Stimulated activated naive CD8-positive, alpha-beta T cell treated with anti-CD3 and anti-CD28 coated beads, Interleukin-15, Interleukin-2, amounts not matched to agents 100 ng/mL and 50 ng/mL, for 24 hours (primary cell): Measurements from ENCODE around the gene CPEB4.

ENCODE experiments used
- H3K27ac Mint-ChIP-seq: one replicate; pipeline ENCODE4 v1.8.0; 2021; ENCODE audit warnings: mild to moderate bottlenecking, mixed read lengths
- H3K27me3 Mint-ChIP-seq: one replicate; pipeline ENCODE4 v1.8.0; 2021; ENCODE audit warnings: mixed read lengths
- H3K36me3 Mint-ChIP-seq: one replicate; pipeline ENCODE4 v1.8.0; 2021; ENCODE audit warnings: low read depth, mixed read lengths
- H3K4me1 Mint-ChIP-seq: one replicate; pipeline ENCODE4 v1.8.0; 2021; ENCODE audit warnings: low read depth, mixed read lengths
- H3K4me3 Mint-ChIP-seq: one replicate; pipeline ENCODE4 v1.8.0; 2021; ENCODE audit warnings: mild to moderate bottlenecking, mixed read lengths
- H3K9me3 Mint-ChIP-seq: one replicate; pipeline ENCODE4 v1.8.0; 2021; ENCODE audit warnings: mixed read lengths

The CPEB4 gene

GRCh38 chr5:173909199-173909598, 21.1 kb downstream of the CPEB4 start:
- H3K27ac Mint-ChIP-seq: no peak overlapping the region
- no peaks in the 10 kb centered on the region for H3K9me3 Mint-ChIP-seq
- no peaks in the 10 kb centered on the region for H3K27me3 Mint-ChIP-seq
- peaks cover 12% of the 10 kb centered on the region for H3K36me3 Mint-ChIP-seq
- peaks cover 5% of the 10 kb centered on the region for H3K4me1 Mint-ChIP-seq
- no peak overlapping the region for H3K4me3 Mint-ChIP-seq

- Mint-ChIP-seq H3K27ac (no peak overlapping the region), H3K4me1 (peaks cover 5% of the 10 kb centered on the region), H3K4me3 (no peak overlapping the region), H3K27me3 (no peaks in the 10 kb centered on the region), H3K36me3 (peaks cover 12% of the 10 kb centered on the region), H3K9me3 (no peaks in the 10 kb centered on the region)
Measured at GRCh38 chr5:173910215-173910614, 22.1 kb downstream of the CPEB4 start.

GRCh38 chr5:173911623-173912022, 23.5 kb downstream of the CPEB4 start:
- H3K27me3 Mint-ChIP-seq: no peaks in the 10 kb centered on the region
- H3K4me3 Mint-ChIP-seq: no peak overlapping the region
- H3K4me1 Mint-ChIP-seq: peaks cover 9% of the 10 kb centered on the region
- H3K27ac Mint-ChIP-seq: no peak overlapping the region
- H3K9me3 Mint-ChIP-seq: no peaks in the 10 kb centered on the region
- H3K36me3 Mint-ChIP-seq: peaks cover 12% of the 10 kb centered on the region

GRCh38 chr5:173913686-173914321, 25.7 kb downstream of the CPEB4 start:
- no peaks in the 10 kb centered on the region for H3K27me3 Mint-ChIP-seq
- H3K27ac Mint-ChIP-seq: no peak overlapping the region
- no peak overlapping the region for H3K4me3 Mint-ChIP-seq
- H3K4me1 Mint-ChIP-seq: peaks cover 9% of the 10 kb centered on the region
- no peaks in the 10 kb centered on the region for H3K9me3 Mint-ChIP-seq
- H3K36me3 Mint-ChIP-seq: peaks cover 12% of the 10 kb centered on the region

GRCh38 chr5:173915310-173916014, 27.3 kb downstream of the CPEB4 start:
- no peaks in the 10 kb centered on the region for H3K9me3 Mint-ChIP-seq
- H3K4me1 Mint-ChIP-seq: peaks cover 4% of the 10 kb centered on the region
- no peak overlapping the region for H3K27ac Mint-ChIP-seq
- H3K27me3 Mint-ChIP-seq: no peaks in the 10 kb centered on the region
- peaks cover 12% of the 10 kb centered on the region for H3K36me3 Mint-ChIP-seq
- no peak overlapping the region for H3K4me3 Mint-ChIP-seq

GRCh38 chr5:173916233-173916632, 28.1 kb downstream of the CPEB4 start:
- Mint-ChIP-seq H3K9me3 (no peaks in the 10 kb centered on the region), H3K4me1 (peaks cover 7% of the 10 kb centered on the region), H3K27me3 (no peaks in the 10 kb centered on the region), H3K27ac (peak overlapping the region; percentile 29), H3K4me3 (no peak overlapping the region), H3K36me3 (peaks cover 8% of the 10 kb centered on the region)

- Mint-ChIP-seq H3K27me3 (no peaks in the 10 kb centered on the region), H3K36me3 (no peaks in the 10 kb centered on the region), H3K4me1 (peaks cover 9% of the 10 kb centered on the region), H3K4me3 (no peak overlapping the region), H3K9me3 (no peaks in the 10 kb centered on the region), H3K27ac (no peak overlapping the region)
Measured at GRCh38 chr5:173917788-173918786, 29.9 kb downstream of the CPEB4 start.

- no peaks in the 10 kb centered on the region for H3K36me3 Mint-ChIP-seq
Measured at GRCh38 chr5:173919443-173919842, 31.3 kb downstream of the CPEB4 start.

GRCh38 chr5:173920024-173920753, 32.0 kb downstream of the CPEB4 start:
- Mint-ChIP-seq H3K4me3 (no peak overlapping the region), H3K36me3 (no peaks in the 10 kb centered on the region)

More at GRCh38 chr5:173919443-173919842, 31.3 kb downstream of the CPEB4 start:
- peaks cover 19% of the 10 kb centered on the region for H3K4me1 Mint-ChIP-seq
- no peak overlapping the region for H3K4me3 Mint-ChIP-seq
- H3K27me3 Mint-ChIP-seq: no peaks in the 10 kb centered on the region
- H3K9me3 Mint-ChIP-seq: no peaks in the 10 kb centered on the region
- H3K27ac Mint-ChIP-seq: no peak overlapping the region

GRCh38 chr5:173920866-173921555, 32.9 kb downstream of the CPEB4 start:
- H3K4me1 Mint-ChIP-seq: peaks cover 30% of the 10 kb centered on the region
- no peak overlapping the region for H3K27ac Mint-ChIP-seq
- no peaks in the 10 kb centered on the region for H3K36me3 Mint-ChIP-seq
- H3K4me3 Mint-ChIP-seq: no peak overlapping the region
- no peaks in the 10 kb centered on the region for H3K9me3 Mint-ChIP-seq
- H3K27me3 Mint-ChIP-seq: no peaks in the 10 kb centered on the region

More at GRCh38 chr5:173920024-173920753, 32.0 kb downstream of the CPEB4 start:
- H3K9me3 Mint-ChIP-seq: no peaks in the 10 kb centered on the region
- no peaks in the 10 kb centered on the region for H3K27me3 Mint-ChIP-seq
- peaks cover 27% of the 10 kb centered on the region for H3K4me1 Mint-ChIP-seq
- H3K27ac Mint-ChIP-seq: no peak overlapping the region

GRCh38 chr5:173922527-173922926, 34.4 kb downstream of the CPEB4 start:
- H3K27ac Mint-ChIP-seq: no peak overlapping the region
- no peaks in the 10 kb centered on the region for H3K27me3 Mint-ChIP-seq
- H3K36me3 Mint-ChIP-seq: no peaks in the 10 kb centered on the region
- H3K4me3 Mint-ChIP-seq: no peak overlapping the region
- no peaks in the 10 kb centered on the region for H3K9me3 Mint-ChIP-seq
- peaks cover 26% of the 10 kb centered on the region for H3K4me1 Mint-ChIP-seq

GRCh38 chr5:173923218-173924095, 35.3 kb downstream of the CPEB4 start:
- no peak overlapping the region for H3K27ac Mint-ChIP-seq
- no peaks in the 10 kb centered on the region for H3K9me3 Mint-ChIP-seq
- no peak overlapping the region for H3K4me3 Mint-ChIP-seq

GRCh38 chr5:173924899-173925298, 36.8 kb downstream of the CPEB4 start:
- Mint-ChIP-seq H3K4me3 (no peak overlapping the region), H3K27ac (no peak overlapping the region), H3K4me1 (peaks cover 31% of the 10 kb centered on the region), H3K9me3 (no peaks in the 10 kb centered on the region), H3K27me3 (no peaks in the 10 kb centered on the region), H3K36me3 (peaks cover 9% of the 10 kb centered on the region)

More at GRCh38 chr5:173923218-173924095, 35.3 kb downstream of the CPEB4 start:
- no peaks in the 10 kb centered on the region for H3K27me3 Mint-ChIP-seq
- H3K4me1 Mint-ChIP-seq: peaks cover 27% of the 10 kb centered on the region
- H3K36me3 Mint-ChIP-seq: peaks cover 5% of the 10 kb centered on the region
